SH-SY5Y (cell line): ENCODE measurements around the gene SLC18A2.

Source experiments
- GATA2 ChIP-seq: IDR thresholded peaks from 2 replicates; pipeline ENCODE4 v1.6.1; 2011; ENCODE audit warnings: mild to moderate bottlenecking, low read depth, low read length
- GATA3 ChIP-seq: IDR thresholded peaks from 2 replicates; pipeline ENCODE4 v1.6.1; 2011; ENCODE audit warnings: low read depth, mild to moderate bottlenecking, low read length, moderate library complexity

DNA sequence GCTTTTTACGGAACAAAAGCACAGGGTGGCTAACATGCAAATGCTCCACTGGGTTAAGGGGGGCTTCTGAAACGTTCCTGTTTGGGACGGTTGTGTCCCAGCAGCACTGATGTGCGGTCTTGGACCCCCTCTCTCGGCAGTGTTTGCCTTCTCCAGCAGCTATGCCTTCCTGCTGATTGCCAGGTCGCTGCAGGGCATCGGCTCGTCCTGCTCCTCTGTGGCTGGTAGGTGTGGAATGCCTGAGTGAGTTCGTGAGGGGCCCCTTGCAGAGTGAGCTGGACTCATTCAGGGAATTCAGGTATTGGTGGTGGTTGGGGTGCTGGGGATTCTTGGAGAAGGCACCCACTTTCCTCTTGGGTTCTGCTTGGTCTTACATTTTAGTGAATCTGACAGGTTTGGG is 13.0 kb downstream of the SLC18A2 start:
- TF ChIP-seq GATA2 (no peak), GATA3 (no peak)
